ENCODE results near the gene USPL1.

USPL1 gene

DNA sequence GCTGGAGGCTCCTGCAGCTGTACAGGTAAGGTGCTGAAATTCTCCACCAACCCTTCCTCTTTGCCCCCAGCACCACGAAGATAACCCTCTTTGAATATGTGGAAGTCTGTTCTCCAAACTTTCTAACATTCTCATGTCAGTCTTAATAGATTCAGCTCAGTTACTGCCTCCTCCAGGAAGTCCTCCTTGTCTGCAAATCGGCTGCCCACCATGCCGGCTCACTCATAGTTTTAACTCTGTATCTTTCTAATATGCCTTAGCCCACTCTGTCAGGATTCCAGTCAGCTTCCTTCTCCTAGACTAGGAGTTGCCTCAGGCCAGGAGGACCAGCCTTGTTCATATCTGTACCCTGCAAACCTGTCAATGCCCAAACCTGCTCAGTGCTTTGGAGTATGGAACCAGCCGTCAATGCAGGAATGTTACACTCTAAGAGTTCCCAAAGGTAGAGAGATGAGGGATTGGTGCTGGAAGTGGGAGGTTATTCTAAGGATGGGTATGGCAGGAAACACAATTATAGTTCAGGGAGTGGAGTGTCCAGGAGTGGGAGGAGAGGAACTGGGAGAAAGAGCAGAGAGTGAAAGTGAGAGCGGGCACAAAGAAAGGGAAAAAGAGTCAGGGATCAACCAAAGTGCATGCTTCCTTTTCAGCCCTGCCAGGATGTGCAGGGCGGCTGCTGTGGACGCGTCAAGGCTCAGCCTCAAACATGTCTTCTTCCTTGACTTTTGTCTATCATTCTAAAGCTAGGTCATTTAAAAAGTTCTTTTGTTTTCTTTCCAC lies 79.6 kb downstream of the USPL1 start:
- no peak for DNase-seq (ENCODE audit: low spot score)

DNA sequence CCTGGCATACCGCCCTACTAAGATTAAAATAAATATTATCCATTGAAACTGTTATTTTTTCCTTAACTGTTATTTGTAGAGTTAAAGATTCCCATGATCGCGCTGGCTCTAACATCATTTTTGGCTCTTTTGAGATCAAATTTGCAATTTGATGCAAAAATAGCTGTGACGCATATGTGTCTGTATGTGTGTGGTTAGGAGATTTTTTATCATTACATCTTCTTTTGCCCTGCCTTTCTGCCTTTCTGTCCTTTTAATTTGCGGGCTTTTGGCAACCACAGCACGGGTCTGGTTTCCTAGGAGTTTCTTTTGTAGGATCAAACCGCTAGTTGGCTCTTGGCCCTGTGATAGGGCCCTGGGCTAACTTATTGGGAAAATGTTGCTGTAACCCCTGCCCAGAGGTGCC lies 80.3 kb downstream of the USPL1 start:
- DNase-seq (ENCODE audit: low spot score): no peak

DNA sequence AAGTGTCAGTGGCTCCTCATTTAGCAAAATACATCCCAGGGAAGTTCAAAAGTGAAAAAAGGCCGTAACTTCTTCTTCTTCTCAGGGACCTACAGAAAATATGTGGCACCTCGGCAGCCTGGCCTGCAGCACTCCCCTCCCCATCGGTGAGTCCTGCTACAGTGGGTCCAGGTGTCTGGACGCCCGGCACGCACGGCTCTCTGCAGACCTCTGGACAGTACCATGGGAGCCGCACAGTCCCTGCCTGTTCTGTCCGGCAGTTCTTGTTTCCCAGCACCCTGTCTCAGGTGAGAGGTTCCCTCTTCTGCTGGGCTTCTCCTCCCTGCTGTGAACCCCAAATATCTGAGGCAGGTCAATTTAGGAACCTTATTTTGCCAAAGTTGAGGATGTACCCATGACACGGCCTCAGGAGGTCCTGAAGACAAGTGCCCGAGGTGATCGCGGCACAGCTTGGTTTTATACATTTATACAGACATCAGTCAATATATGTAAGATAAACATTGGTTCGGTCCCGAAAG lies 80.8 kb downstream of the USPL1 start:
- no peak for DNase-seq (ENCODE audit: low spot score)

DNA sequence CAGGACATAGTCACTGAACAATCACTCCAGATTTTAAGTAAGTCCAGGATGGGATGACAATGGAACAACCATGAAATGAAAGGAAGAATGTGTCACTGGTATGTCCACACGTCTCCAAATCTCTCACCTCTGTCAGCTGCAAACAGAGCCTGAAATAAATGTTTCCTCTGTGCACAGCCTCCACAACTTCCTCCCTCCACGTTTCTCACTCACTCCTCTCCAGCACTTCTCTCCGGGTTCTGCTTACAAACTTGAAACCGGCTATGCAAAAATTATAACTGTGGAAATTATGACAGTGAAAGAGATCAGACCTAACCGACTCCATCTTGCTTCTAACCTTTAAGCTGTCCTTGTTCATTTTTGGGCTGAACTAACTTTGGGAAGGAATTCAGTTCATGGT lies 82.6 kb downstream of the USPL1 start:
- no peak for DNase-seq (ENCODE audit: low spot score)

DNA sequence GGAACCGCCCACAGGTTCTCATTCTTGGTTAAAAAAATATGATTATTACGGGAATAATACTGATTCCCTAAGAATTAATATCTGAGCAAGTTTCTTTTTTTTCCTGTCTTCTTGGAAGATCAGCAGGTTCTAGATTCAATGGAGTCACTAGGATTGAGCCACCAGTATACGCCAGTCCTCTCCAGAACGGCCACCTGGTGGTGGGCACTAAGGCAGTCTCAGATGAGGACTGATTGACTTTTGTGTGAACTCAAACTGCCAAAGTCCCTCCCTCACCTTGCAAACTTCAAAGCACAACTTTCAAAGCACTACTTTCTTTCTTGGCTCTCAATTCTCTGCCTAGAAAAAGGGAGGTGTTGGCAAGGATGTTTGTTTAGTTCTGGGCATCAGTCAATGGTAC lies 84.3 kb downstream of the USPL1 start:
- peak; percentile 31 for DNase-seq (ENCODE audit: low spot score)

DNA sequence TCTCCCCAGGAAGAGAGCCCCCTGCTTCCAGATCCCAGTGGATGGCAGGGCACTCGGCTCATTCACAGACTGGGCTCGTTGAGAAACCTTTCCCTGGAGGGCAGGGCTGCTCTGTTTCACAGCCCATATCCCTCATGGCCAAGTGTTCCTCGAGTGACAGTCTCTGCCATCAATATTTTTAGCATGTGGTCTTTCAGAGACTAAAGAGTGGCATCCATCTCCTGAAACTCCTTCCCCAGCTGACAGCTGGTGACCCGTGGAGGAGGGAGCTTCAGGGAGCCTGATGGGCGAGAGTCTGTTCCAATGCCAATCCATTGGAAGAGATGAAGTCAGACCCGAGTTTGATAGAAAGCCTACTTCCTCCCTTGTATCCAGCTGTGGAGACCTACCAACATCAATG lies 86.9 kb downstream of the USPL1 start:
- no peak for DNase-seq (ENCODE audit: low spot score)

DNA sequence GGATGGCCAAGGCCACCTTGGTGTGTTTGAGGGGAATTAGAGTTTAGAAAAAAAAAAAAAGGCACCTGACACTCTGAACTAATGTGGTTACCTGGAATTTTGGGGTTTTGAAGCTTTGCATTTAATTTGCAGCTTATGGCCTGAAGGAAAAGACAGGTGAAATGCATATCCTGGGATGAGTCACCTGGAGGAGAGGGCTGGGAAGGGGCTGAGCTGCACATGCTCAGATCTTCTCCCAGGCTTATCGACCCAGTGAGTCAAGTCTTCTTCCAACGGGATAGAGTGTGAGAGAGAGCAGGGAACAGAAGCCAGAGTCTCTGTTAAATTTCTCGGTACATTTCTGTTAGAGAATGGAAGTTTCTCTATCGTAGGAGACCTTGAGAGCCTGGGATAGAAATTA lies 88.0 kb downstream of the USPL1 start:
- DNase-seq (ENCODE audit: low spot score): no peak

DNA sequence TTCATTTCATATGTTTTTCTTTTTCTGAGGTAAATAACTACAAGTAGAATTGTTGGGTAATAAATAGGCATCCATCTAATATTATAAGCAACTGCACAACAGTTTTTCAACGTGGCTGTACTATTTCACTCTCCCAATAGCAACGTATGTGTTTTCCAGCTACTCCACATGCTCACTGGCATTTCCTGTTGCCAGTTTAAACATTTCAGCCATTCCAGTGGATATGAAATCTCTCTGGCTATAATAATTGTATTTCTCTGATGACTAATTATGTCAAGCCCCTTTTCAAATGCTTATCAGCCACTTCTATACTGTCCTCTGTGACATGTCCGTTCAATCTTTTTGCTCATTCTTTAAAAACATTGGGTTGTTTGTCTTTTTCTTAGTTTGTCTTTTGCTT lies 90.8 kb downstream of the USPL1 start:
- DNase-seq (ENCODE audit: low spot score): no peak
